Measurements from ENCODE around the gene PJVK. TPM values are rescaled to one million over a fixed set of nuclear protein-coding genes. Genes with fewer than 3 reads are reported as not detected.

The PJVK gene
- total RNA-seq, 2 experiments from 2014 or later: 3.2 to 4.6 TPM

DNA sequence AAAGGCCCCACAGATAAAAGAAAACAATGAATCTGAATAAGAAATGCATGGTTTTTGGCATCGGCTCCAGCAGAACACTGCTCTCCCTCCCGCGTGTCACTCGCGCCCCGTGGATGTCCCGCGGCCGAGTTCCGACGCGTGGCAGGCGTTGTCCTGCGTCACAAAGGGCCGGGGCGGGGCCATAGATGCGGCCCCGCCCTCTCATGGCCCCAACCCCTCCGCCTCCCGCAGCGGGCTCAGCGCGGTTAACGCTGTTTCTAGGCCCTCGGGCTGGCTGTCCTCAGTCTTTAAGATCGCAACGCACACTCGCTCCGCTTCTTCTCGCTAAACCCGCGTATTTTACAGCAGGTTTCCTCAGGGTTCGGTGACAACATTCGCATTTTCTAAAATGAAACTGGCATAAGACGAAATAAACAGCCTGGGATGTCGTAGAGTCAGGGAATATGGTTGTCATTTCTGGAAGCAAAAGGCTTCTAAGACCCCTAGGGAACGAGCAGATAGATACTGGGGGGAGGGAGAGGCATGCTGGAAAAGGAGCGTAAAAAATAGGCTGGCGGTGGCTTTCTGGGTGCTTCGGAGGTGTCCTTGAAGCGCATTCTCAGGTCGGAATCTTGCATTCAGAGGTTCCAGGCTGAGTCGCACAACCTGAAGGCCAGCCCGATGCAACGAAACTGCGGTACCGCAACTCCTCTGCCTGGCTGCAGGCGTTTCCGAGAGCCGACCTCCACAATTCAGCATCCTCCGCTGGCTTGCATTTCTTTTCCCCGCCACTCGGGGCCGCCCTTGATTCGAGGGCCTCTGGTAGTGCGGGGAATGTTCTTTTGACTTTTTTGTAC, 27.5 kb downstream of the PJVK start, which contains the start of gene FKBP7:
FKBP7 (minus strand) TSS at position 162 of the 836 bp plus-strand sequence; CDS start at position 61, 101 bp downstream.
- intact Hi-C loops (cut with micrococcal nuclease): no loop called here
- peak within 1 kb of the TSS; percentile 83 for H3K4me3 Mint-ChIP-seq
- H3K27me3 Mint-ChIP-seq: no peaks in the 10 kb centered on the region
- H3K36me3 Mint-ChIP-seq (ENCODE audit: low read depth): peaks cover 4% of the 10 kb centered on the region
- peak within 1 kb of the TSS; percentile 95 for H3K27ac Mint-ChIP-seq
- H3K9me3 Mint-ChIP-seq: no peaks in the 10 kb centered on the region
- TF ChIP-seq, protein P1, sequence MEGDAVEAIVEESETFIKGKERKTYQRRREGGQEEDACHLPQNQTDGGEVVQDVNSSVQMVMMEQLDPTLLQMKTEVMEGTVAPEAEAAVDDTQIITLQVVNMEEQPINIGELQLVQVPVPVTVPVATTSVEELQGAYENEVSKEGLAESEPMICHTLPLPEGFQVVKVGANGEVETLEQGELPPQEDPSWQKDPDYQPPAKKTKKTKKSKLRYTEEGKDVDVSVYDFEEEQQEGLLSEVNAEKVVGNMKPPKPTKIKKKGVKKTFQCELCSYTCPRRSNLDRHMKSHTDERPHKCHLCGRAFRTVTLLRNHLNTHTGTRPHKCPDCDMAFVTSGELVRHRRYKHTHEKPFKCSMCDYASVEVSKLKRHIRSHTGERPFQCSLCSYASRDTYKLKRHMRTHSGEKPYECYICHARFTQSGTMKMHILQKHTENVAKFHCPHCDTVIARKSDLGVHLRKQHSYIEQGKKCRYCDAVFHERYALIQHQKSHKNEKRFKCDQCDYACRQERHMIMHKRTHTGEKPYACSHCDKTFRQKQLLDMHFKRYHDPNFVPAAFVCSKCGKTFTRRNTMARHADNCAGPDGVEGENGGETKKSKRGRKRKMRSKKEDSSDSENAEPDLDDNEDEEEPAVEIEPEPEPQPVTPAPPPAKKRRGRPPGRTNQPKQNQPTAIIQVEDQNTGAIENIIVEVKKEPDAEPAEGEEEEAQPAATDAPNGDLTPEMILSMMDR (IDR thresholded peaks at IDR 0.05): peak; percentile 96
- ChIA-PET CTCF (interaction anchor here (1.0 to 2.3 kb wide), 9 partner anchors 10 to 124 kb away, joined by 3 to 13 read pairs (median 3); partner anchors contain the start of genes PJVK and PRKRA), POLR2A (interaction anchor here (1.0 to 1.6 kb wide), 2 partner anchors 28 to 222 kb away, joined by 3 read pairs; partner anchors contain the start of genes PJVK and PRKRA)
- ATAC-seq: peak; percentile 72
- H3K4me1 Mint-ChIP-seq (ENCODE audit: low read depth): peaks cover 33% of the 10 kb centered on the region
- DNase-seq: peak; percentile 84

- ChIA-PET POLR2A (interaction anchor here (1.0 to 1.6 kb wide), 5 partner anchors 12 to 221 kb away, joined by 3 to 5 read pairs (median 3); partner anchors contain the start of genes PJVK and PRKRA), CTCF (interaction anchor here (1.0 to 2.3 kb wide), 12 partner anchors 8 to 123 kb away, joined by 3 to 13 read pairs (median 4); partner anchors contain the start of genes PJVK and PRKRA)
- Mint-ChIP-seq H3K4me1 (ENCODE audit: low read depth) (peaks cover 33% of the 10 kb centered on the region), H3K4me3 (peak overlapping the region; percentile 83), H3K27ac (peak overlapping the region; percentile 95), H3K27me3 (no peaks in the 10 kb centered on the region), H3K36me3 (ENCODE audit: low read depth) (peaks cover 4% of the 10 kb centered on the region), H3K9me3 (no peaks in the 10 kb centered on the region)
- DNase-seq (no peak), ATAC-seq (no peak)
- intact Hi-C loops (cut with micrococcal nuclease): no loop called here
- TF ChIP-seq, protein P1 (IDR thresholded peaks at IDR 0.05): peak; percentile 60
These were observed 28.1 kb downstream of the PJVK start for GRCh38 chr2:178479275-178479616.

DNA sequence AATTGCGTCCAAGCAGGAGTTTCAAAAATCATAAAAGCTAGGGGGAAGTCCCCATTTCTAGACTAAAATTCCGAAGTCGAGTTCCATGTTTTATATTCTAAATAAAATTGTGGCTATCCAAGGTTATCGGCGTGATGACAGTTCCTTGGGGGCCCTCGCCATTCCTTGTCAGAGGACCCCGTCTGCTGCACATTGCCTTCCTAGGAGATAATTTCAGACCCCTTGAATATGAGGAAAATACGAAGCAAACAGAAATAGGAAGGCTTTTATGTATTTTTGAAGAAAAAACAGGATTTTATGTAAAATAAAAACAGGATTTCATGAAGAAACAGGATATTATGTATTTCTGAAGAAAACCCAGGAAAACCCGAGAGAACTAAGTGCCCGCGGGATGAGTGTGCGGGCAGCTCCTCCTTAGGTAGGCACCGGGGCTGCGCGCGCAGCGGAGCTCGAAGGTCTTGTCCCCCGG, 28.6 kb downstream of the PJVK start:
- no peak for ATAC-seq
- peak overlapping the region; percentile 85 for H3K27ac Mint-ChIP-seq
- H3K36me3 Mint-ChIP-seq (ENCODE audit: low read depth): peaks cover 4% of the 10 kb centered on the region
- TF ChIP-seq, protein P1 (IDR thresholded peaks at IDR 0.05): no peak
- ChIA-PET POLR2A (interaction anchor here (1.0 to 1.6 kb wide), 4 partner anchors 13 to 221 kb away, joined by 3 to 5 read pairs (median 3); no protein-coding TSS in a partner anchor), CTCF (interaction anchor here (1.0 to 2.3 kb wide), 12 partner anchors 8 to 122 kb away, joined by 3 to 13 read pairs (median 4); partner anchors contain the start of genes PJVK and PRKRA)
- peaks cover 38% of the 10 kb centered on the region for H3K4me1 Mint-ChIP-seq (ENCODE audit: low read depth)
- no peak for DNase-seq
- peak overlapping the region; percentile 83 for H3K4me3 Mint-ChIP-seq
- no peaks in the 10 kb centered on the region for H3K27me3 Mint-ChIP-seq
- intact Hi-C loops (cut with micrococcal nuclease): loop anchor here (2.0 kb wide), 1 partner anchor 43 kb away; no protein-coding TSS in a partner anchor
- H3K9me3 Mint-ChIP-seq: no peaks in the 10 kb centered on the region

DNA sequence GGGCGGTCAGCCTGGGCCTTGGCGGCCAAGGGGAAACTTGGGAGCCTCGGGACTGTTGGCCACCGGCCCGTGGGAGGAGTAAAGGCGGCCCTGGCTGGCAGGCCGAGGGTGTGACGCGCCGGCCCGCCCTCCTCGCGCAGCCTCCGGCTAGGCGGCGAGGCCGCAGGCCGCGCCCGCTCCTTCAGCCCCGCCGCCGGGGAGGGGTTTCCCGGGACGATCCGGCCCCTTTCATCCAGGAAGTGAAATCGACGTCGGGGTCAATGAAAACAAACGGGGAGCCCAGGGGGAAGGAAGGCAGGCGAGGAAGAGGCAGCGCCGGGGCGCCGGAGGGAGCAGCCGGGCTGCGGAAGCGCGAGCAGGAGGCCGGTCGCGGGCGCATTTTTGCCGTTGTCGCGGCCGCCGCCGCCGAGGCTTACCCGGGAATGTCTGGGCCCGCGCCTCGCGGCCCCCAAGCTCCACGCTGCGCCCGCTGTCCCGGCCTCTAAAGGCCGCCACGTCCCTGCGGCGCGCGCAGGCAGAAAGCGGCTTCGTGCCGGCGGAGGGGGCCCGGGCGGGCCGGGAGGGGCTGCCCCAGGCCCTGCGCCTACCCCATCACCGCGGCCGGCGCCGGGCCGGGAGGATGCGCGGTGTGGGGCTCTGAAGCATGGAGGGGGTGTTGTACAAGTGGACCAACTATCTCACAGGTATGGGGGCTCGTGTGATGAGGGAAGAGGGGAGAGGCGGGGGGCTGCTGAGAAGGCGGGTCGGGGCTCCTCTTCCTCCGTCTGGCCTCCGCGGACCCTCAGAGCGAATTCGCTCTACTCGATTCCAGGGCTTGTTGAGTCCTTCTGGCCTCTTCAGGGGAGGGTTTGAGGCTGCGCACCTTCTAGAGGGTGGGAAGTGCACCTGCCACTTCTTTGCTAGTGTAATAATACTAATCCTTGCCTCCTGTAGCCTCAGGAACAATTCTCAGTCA, 29.3 kb downstream of the PJVK start, which contains the start of gene PLEKHA3:
PLEKHA3 (plus strand) TSS at position 231 of the 955 bp plus-strand sequence; CDS start at position 644, 413 bp downstream.
- ChIA-PET CTCF (interaction anchor here (1.0 to 2.3 kb wide), 12 partner anchors 8 to 122 kb away, joined by 3 to 13 read pairs (median 4); partner anchors contain the start of genes PJVK and PRKRA), POLR2A (interaction anchor here (1.0 to 1.6 kb wide), 4 partner anchors 13 to 220 kb away, joined by 3 to 5 read pairs (median 3); no protein-coding TSS in a partner anchor)
- intact Hi-C loops (cut with micrococcal nuclease): loop anchor here (2.0 kb wide), 1 partner anchor 42 kb away; no protein-coding TSS in a partner anchor
- Mint-ChIP-seq H3K9me3 (no peaks in the 10 kb centered on the region), H3K27ac (peak within 1 kb of the TSS; percentile 93), H3K4me1 (ENCODE audit: low read depth) (peaks cover 39% of the 10 kb centered on the region), H3K36me3 (ENCODE audit: low read depth) (peaks cover 5% of the 10 kb centered on the region), H3K4me3 (peak within 1 kb of the TSS; percentile 83), H3K27me3 (no peaks in the 10 kb centered on the region)
- TF ChIP-seq, protein P1 (IDR thresholded peaks at IDR 0.05): no peak
- ATAC-seq: peak; percentile 66
- DNase-seq: peak; percentile 79

All from activated CD8-positive, alpha-beta T cell treated with anti-CD3 and anti-CD28 coated beads for 36 hours (primary cell).